HepG2 (cell line): ENCODE data around the gene RARA. TPM values are rescaled to one million over a fixed set of nuclear protein-coding genes. Genes with fewer than 3 reads are reported as not detected.

Experiments used
- EEA1 ChIP-seq: sonication (generic); formaldehyde crosslinking; IDR thresholded peaks from 2 replicates; pipeline ENCODE4 v1.5.1; 2020; ENCODE audit warnings: mild to moderate bottlenecking, missing genetic modification reagents, borderline replicate concordance
- GATAD2A ChIP-seq: IDR thresholded peaks from 2 replicates; pipeline ENCODE4 v1.6.1; 2016
- HNRNPH1 ChIP-seq: fragments of 200-400 bp; formaldehyde crosslinking; optimal IDR thresholded peaks from 2 replicates; pipeline ENCODE3; 2017; ENCODE audit warnings: mild to moderate bottlenecking, low read depth, low read length
- HOXA3 ChIP-seq: sonication (generic); formaldehyde crosslinking; IDR thresholded peaks from 2 replicates; pipeline ENCODE4 v1.5.0; 2020; ENCODE audit warnings: missing genetic modification reagents
- MED8 ChIP-seq: sonication (generic); formaldehyde crosslinking; IDR thresholded peaks from 2 replicates; pipeline ENCODE4 v1.8.1; 2023; ENCODE audit warnings: mild to moderate bottlenecking, missing genetic modification reagents; ENCODE audit not compliant: insufficient replicate concordance
- MEIS1 ChIP-seq: sonication (generic); formaldehyde crosslinking; IDR thresholded peaks from 2 replicates; pipeline ENCODE4 v1.9.0; 2021; ENCODE audit warnings: mild to moderate bottlenecking, missing genetic modification reagents, moderate library complexity, borderline replicate concordance
- MTF2 ChIP-seq: sonication (generic); formaldehyde crosslinking; IDR thresholded peaks from 2 replicates; pipeline ENCODE4 v1.5.0; 2020; ENCODE audit warnings: missing genetic modification reagents, borderline replicate concordance
- SMARCC2 ChIP-seq: fragments of 450-650 bp; IDR thresholded peaks from 2 replicates; pipeline ENCODE4 v1.6.1; 2017; ENCODE audit warnings: antibody characterized with exemption, mild to moderate bottlenecking
- SP140L ChIP-seq: sonication (generic); formaldehyde crosslinking; IDR thresholded peaks from 2 replicates; pipeline ENCODE4 v1.4.0; 2020; ENCODE audit warnings: missing genetic modification reagents, borderline replicate concordance
- ZNF543 ChIP-seq: sonication (generic); formaldehyde crosslinking; IDR thresholded peaks from 2 replicates; pipeline ENCODE4 v1.4.0; 2020; ENCODE audit warnings: mild to moderate bottlenecking, missing genetic modification reagents
- ZNF546 ChIP-seq: sonication (generic); formaldehyde crosslinking; conservative IDR thresholded peaks from 2 replicates; pipeline ENCODE4 v1.8.1; 2023; ENCODE audit warnings: mild to moderate bottlenecking, missing genetic modification reagents
- ZNF614 ChIP-seq: IDR thresholded peaks from 2 replicates; pipeline ENCODE4 v1.6.1; 2018; ENCODE audit warnings: missing biosample characterization, missing genetic modification reagents, inconsistent platforms, borderline replicate concordance
- ZNF766 ChIP-seq: sonication (generic); formaldehyde crosslinking; IDR thresholded peaks from 2 replicates; pipeline ENCODE4 v1.5.0; 2020; ENCODE audit warnings: missing genetic modification reagents, borderline replicate concordance
- ZSCAN29 ChIP-seq: sonication (generic); formaldehyde crosslinking; conservative IDR thresholded peaks from 2 replicates; pipeline ENCODE4 v1.4.0; 2020; ENCODE audit warnings: mild to moderate bottlenecking, missing genetic modification reagents
- polyA plus RNA-seq, 8 experiments: library from polyadenylated mRNA; depleted of rRNA in 3 of 8; stranded (reverse) in 7 of 8; unstranded in 1 of 8; fragments of >200 nt; fragmentation: Illumina TruSeq in 4 of 8; extraction: Trizol in 4 of 8; gene quantifications; 2 replicates each; pipeline versions ENCODE4 v1.2.1 to v1.2.3, GENCODE V29; 2011 to 2016; ENCODE audit warnings: low read depth in 4 of 8, missing spikeins in 1 of 8, mixed read lengths in 1 of 8; ENCODE audit not compliant: insufficient read depth in 1 of 8
- total RNA-seq, 5 experiments: library from RNA; depleted of rRNA; stranded (reverse); fragments of >200 nt; fragmentation: Illumina TruSeq; extraction: Trizol; gene quantifications; 2 replicates each; pipeline ENCODE4 v1.2.3, GENCODE V29; 2016; ENCODE audit warnings: low read depth in 1 of 5
- TF ChIP-seq, protein P1 (sequence below): sonication (generic); formaldehyde crosslinking; IDR thresholded peaks from 2 replicates; pipeline ENCODE4 v1.5.0; 2020; ENCODE audit warnings: missing genetic modification reagents
- TF ChIP-seq, protein P2 (sequence below): IDR thresholded peaks from 2 replicates; pipeline ENCODE4 v1.6.1; 2016
- TF ChIP-seq, protein P3 (sequence below): sonication (generic); formaldehyde crosslinking; conservative IDR thresholded peaks from 2 replicates; pipeline ENCODE4 v1.8.1; 2023; ENCODE audit warnings: missing genetic modification reagents
- TF ChIP-seq, protein P4 (sequence below): sonication (generic); formaldehyde crosslinking; IDR thresholded peaks from 2 replicates; pipeline ENCODE4 v1.5.1; 2020; ENCODE audit warnings: mild to moderate bottlenecking, missing genetic modification reagents, moderate library complexity

RARA gene
- total and polyA plus RNA-seq, 2 of the 13 experiments (the other 11 are each of a cell fraction or from before 2014, with no cell fraction given): 6.4 to 8.6 TPM

DNA sequence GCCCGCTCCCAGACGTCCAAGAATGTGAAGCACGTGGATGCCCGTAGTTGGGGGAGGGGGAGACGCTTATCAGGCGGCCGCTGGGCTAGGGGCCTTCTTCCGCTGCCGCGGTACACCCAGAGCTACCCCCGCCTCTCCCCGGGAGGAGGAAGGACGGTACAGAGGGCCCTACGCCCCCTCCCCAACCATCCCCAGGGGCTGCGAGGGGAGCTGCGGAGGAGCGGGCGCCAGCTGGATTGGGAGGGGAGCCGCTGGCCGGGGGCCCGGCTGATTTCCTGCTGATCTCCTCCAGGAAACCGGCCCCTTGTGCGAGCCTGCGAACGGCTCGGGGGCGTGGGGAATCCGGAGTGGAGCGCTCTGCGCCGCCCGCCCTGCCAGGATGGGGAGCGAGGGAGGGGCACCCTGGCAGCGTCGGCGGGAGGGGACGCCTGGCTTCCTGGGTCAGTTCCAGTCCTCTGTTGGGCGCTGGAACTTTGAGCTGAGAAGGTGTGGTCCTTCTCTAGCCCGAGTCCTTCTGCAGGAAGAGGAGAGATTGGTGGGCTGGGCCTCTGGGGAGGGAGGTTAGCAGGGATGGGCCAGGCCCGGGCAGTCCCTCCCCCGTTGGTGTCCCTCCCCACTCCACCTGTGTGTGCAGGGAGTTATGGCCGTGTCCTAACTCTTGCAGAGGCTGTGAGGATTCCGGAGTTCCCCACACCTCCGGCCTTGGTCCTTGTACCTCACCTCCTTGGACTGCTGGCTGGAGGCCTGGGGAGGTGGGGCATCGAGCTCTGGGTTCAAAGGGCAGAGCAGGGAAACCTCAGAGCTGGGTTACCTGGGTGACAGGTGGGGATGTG is 36.4 kb downstream of the RARA start (continued):
- TF ChIP-seq, protein P1, sequence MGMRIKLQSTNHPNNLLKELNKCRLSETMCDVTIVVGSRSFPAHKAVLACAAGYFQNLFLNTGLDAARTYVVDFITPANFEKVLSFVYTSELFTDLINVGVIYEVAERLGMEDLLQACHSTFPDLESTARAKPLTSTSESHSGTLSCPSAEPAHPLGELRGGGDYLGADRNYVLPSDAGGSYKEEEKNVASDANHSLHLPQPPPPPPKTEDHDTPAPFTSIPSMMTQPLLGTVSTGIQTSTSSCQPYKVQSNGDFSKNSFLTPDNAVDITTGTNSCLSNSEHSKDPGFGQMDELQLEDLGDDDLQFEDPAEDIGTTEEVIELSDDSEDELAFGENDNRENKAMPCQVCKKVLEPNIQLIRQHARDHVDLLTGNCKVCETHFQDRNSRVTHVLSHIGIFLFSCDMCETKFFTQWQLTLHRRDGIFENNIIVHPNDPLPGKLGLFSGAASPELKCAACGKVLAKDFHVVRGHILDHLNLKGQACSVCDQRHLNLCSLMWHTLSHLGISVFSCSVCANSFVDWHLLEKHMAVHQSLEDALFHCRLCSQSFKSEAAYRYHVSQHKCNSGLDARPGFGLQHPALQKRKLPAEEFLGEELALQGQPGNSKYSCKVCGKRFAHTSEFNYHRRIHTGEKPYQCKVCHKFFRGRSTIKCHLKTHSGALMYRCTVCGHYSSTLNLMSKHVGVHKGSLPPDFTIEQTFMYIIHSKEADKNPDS (CRISPR knock-in tag): 0 out of 2 replicates have a peak, but pooled peaks have one; percentile 22
- TF ChIP-seq, protein P2, sequence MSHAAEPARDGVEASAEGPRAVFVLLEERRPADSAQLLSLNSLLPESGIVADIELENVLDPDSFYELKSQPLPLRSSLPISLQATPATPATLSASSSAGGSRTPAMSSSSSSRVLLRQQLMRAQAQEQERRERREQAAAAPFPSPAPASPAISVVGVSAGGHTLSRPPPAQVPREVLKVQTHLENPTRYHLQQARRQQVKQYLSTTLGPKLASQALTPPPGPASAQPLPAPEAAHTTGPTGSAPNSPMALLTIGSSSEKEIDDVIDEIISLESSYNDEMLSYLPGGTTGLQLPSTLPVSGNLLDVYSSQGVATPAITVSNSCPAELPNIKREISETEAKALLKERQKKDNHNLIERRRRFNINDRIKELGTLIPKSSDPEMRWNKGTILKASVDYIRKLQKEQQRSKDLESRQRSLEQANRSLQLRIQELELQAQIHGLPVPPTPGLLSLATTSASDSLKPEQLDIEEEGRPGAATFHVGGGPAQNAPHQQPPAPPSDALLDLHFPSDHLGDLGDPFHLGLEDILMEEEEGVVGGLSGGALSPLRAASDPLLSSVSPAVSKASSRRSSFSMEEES (CRISPR knock-in tag): peak; percentile 61; the same call in 1 of the 2 replicates
- TF ChIP-seq HNRNPH1 (peak; percentile 69), GATAD2A (CRISPR knock-in tag) (peak; percentile 57), MEIS1 (CRISPR knock-in tag) (peak; percentile 75), ZNF543 (CRISPR knock-in tag) (peak; percentile 96), EEA1 (CRISPR knock-in tag) (0 out of 2 replicates have a peak, but pooled peaks have one; percentile 22), ZNF614 (CRISPR knock-in tag) (0 out of 2 replicates have a peak, but pooled peaks have one; percentile 30), MED8 (peak; percentile 31), SP140L (CRISPR knock-in tag) (no peak), ZNF546 (peak; percentile 74; the same call in 1 of the 2 replicates), ZSCAN29 (CRISPR knock-in tag) (peak; percentile 93), HOXA3 (CRISPR knock-in tag) (peak; percentile 69; the same call in 1 of the 2 replicates), SMARCC2 (no peak), MTF2 (peak; percentile 91; the same call in 1 of the 2 replicates), ZNF766 (CRISPR knock-in tag) (0 out of 2 replicates have a peak, but pooled peaks have one; percentile 69)
- TF ChIP-seq, protein P3, sequence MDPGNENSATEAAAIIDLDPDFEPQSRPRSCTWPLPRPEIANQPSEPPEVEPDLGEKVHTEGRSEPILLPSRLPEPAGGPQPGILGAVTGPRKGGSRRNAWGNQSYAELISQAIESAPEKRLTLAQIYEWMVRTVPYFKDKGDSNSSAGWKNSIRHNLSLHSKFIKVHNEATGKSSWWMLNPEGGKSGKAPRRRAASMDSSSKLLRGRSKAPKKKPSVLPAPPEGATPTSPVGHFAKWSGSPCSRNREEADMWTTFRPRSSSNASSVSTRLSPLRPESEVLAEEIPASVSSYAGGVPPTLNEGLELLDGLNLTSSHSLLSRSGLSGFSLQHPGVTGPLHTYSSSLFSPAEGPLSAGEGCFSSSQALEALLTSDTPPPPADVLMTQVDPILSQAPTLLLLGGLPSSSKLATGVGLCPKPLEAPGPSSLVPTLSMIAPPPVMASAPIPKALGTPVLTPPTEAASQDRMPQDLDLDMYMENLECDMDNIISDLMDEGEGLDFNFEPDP (CRISPR knock-in tag): no peak
- TF ChIP-seq, protein P4, sequence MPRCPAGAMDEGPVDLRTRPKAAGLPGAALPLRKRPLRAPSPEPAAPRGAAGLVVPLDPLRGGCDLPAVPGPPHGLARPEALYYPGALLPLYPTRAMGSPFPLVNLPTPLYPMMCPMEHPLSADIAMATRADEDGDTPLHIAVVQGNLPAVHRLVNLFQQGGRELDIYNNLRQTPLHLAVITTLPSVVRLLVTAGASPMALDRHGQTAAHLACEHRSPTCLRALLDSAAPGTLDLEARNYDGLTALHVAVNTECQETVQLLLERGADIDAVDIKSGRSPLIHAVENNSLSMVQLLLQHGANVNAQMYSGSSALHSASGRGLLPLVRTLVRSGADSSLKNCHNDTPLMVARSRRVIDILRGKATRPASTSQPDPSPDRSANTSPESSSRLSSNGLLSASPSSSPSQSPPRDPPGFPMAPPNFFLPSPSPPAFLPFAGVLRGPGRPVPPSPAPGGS (CRISPR knock-in tag): peak; percentile 87; the same call in 1 of the 2 replicates
